ENCODE results near the gene COQ9. TPM values are rescaled to one million over a fixed set of nuclear protein-coding genes. Genes with fewer than 3 reads are reported as not detected.

Gene COQ9
- polyA plus RNA-seq, 4 donors: 63.9 to 177 (median 107) TPM

- 20 to 27% (median 23%) methylated on average over 6 of the region's 6 CpGs for WGBS, 3 donors
- FAIRE-seq: no peak
- peak overlapping the region; percentile 70 to 92 (median 75) for H3K27ac ChIP-seq (ENCODE audit: low read depth in 1 of 3, low read length in 2 of 3)
Measured at GRCh38 chr16:57470711-57471110, 23.4 kb downstream of the COQ9 start.

GRCh38 chr16:57471209-57471608 is 23.9 kb downstream of the COQ9 start:
- Histone ChIP-seq H3K4me1 (ENCODE audit: control insufficient read depth in 3 of 3, insufficient read depth in 2 of 3, low read depth in 1 of 3, low read length in 2 of 3) (peaks cover 7 to 50% (median 10%) of the 10 kb centered on the region in 3 donors), H3K9me3 (ENCODE audit: control insufficient read depth in 2 of 2, insufficient read depth in 1 of 2, low read depth in 1 of 2, low read length in 1 of 2) (no peaks in the 10 kb centered on the region), H3K27ac (ENCODE audit: low read depth in 1 of 3, low read length in 2 of 3) (peak overlapping the region; percentile 70 to 92 (median 75)), H3K27me3 (ENCODE audit: control insufficient read depth in 3 of 3, insufficient read depth in 3 of 3, low read length in 3 of 3) (no peaks in the 10 kb centered on the region), H3K36me3 (ENCODE audit: control insufficient read depth in 3 of 3, insufficient read depth in 2 of 3, low read depth in 1 of 3, low read length in 3 of 3) (peaks cover 5 to 85% (median 16%) of the 10 kb centered on the region in 3 donors), H3K4me3 (ENCODE audit: low read depth in 1 of 3, low read length in 3 of 3) (no peak overlapping the region)
- 79 to 89% (median 82%) methylated on average over 1 of the region's 1 CpG for WGBS, 3 donors
- no peak for FAIRE-seq
- DNase-seq: no peak

More at GRCh38 chr16:57470711-57471110, 23.4 kb downstream of the COQ9 start:
- Histone ChIP-seq H3K27me3 (ENCODE audit: control insufficient read depth in 3 of 3, insufficient read depth in 3 of 3, low read length in 3 of 3) (no peaks in the 10 kb centered on the region), H3K4me1 (ENCODE audit: control insufficient read depth in 3 of 3, insufficient read depth in 2 of 3, low read depth in 1 of 3, low read length in 2 of 3) (peaks cover 7 to 45% (median 10%) of the 10 kb centered on the region in 3 donors), H3K4me3 (ENCODE audit: low read depth in 1 of 3, low read length in 3 of 3) (no peak overlapping the region), H3K36me3 (ENCODE audit: control insufficient read depth in 3 of 3, insufficient read depth in 2 of 3, low read depth in 1 of 3, low read length in 3 of 3) (peaks cover 5 to 85% (median 18%) of the 10 kb centered on the region in 3 donors), H3K9me3 (ENCODE audit: control insufficient read depth in 2 of 2, insufficient read depth in 1 of 2, low read depth in 1 of 2, low read length in 1 of 2) (no peaks in the 10 kb centered on the region)
- peak; percentile 84 to 85 for DNase-seq

- no peaks in the 10 kb centered on the region for H3K9me3 ChIP-seq (ENCODE audit: control insufficient read depth in 2 of 2, insufficient read depth in 1 of 2, low read depth in 1 of 2, low read length in 1 of 2)
- no peak overlapping the region for H3K4me3 ChIP-seq (ENCODE audit: low read depth in 1 of 3, low read length in 3 of 3)
- 29 to 50% (median 46%) methylated on average over 10 of the region's 10 CpGs for WGBS, 3 donors
- H3K27ac ChIP-seq (ENCODE audit: low read depth in 1 of 3, low read length in 2 of 3): peak overlapping the region; percentile 61 to 92 (median 82)
- FAIRE-seq (no peak), DNase-seq (peak; percentile 89 to 93)
- no peaks in the 10 kb centered on the region for H3K27me3 ChIP-seq (ENCODE audit: control insufficient read depth in 3 of 3, insufficient read depth in 3 of 3, low read length in 3 of 3)
- peaks cover 5 to 85% (median 14%) of the 10 kb centered on the region in 3 donors for H3K36me3 ChIP-seq (ENCODE audit: control insufficient read depth in 3 of 3, insufficient read depth in 2 of 3, low read depth in 1 of 3, low read length in 3 of 3)
- H3K4me1 ChIP-seq (ENCODE audit: control insufficient read depth in 3 of 3, insufficient read depth in 2 of 3, low read depth in 1 of 3, low read length in 2 of 3): peaks cover 7 to 58% (median 10%) of the 10 kb centered on the region in 3 donors
Measured at GRCh38 chr16:57471852-57472664, 24.8 kb downstream of the COQ9 start.

- no peak for DNase-seq
- H3K9me3 ChIP-seq (ENCODE audit: control insufficient read depth in 2 of 2, insufficient read depth in 1 of 2, low read depth in 1 of 2, low read length in 1 of 2): no peaks in the 10 kb centered on the region
- no peak for FAIRE-seq
- no peak overlapping the region for H3K4me3 ChIP-seq (ENCODE audit: low read depth in 1 of 3, low read length in 3 of 3)
- no peaks in the 10 kb centered on the region for H3K27me3 ChIP-seq (ENCODE audit: control insufficient read depth in 3 of 3, insufficient read depth in 3 of 3, low read length in 3 of 3)
- H3K27ac ChIP-seq (ENCODE audit: low read depth in 1 of 3, low read length in 2 of 3): peak overlapping the region; percentile 61 to 82 (median 76)
- peaks cover 5 to 91% (median 14%) of the 10 kb centered on the region in 3 donors for H3K36me3 ChIP-seq (ENCODE audit: control insufficient read depth in 3 of 3, insufficient read depth in 2 of 3, low read depth in 1 of 3, low read length in 3 of 3)
- peaks cover 7 to 64% (median 10%) of the 10 kb centered on the region in 3 donors for H3K4me1 ChIP-seq (ENCODE audit: control insufficient read depth in 3 of 3, insufficient read depth in 2 of 3, low read depth in 1 of 3, low read length in 2 of 3)
- 48 to 59% (median 58%) methylated on average over 4 of the region's 4 CpGs for WGBS, 3 donors
Measured at GRCh38 chr16:57472665-57473060, 25.4 kb downstream of the COQ9 start.

- peaks cover 7 to 70% (median 10%) of the 10 kb centered on the region in 3 donors for H3K4me1 ChIP-seq (ENCODE audit: control insufficient read depth in 3 of 3, insufficient read depth in 2 of 3, low read depth in 1 of 3, low read length in 2 of 3)
Measured at GRCh38 chr16:57473176-57473840, 26.0 kb downstream of the COQ9 start.

GRCh38 chr16:57473906-57474305 is 26.6 kb downstream of the COQ9 start:
- WGBS, 3 donors: 83 to 90% (median 85%) methylated on average over 8 of the region's 8 CpGs
- FAIRE-seq (no peak), DNase-seq (no peak)
- no peaks in the 10 kb centered on the region for H3K27me3 ChIP-seq (ENCODE audit: control insufficient read depth in 3 of 3, insufficient read depth in 3 of 3, low read length in 3 of 3)
- H3K9me3 ChIP-seq (ENCODE audit: control insufficient read depth in 2 of 2, insufficient read depth in 1 of 2, low read depth in 1 of 2, low read length in 1 of 2): no peaks in the 10 kb centered on the region
- no peak overlapping the region for H3K4me3 ChIP-seq (ENCODE audit: low read depth in 1 of 3, low read length in 3 of 3)
- peaks cover 3 to 94% (median 14%) of the 10 kb centered on the region in 3 donors for H3K36me3 ChIP-seq (ENCODE audit: control insufficient read depth in 3 of 3, insufficient read depth in 2 of 3, low read depth in 1 of 3, low read length in 3 of 3)
- H3K27ac ChIP-seq (ENCODE audit: low read depth in 1 of 3, low read length in 2 of 3): no peak overlapping the region
- H3K4me1 ChIP-seq (ENCODE audit: control insufficient read depth in 3 of 3, insufficient read depth in 2 of 3, low read depth in 1 of 3, low read length in 2 of 3): peaks cover 7 to 76% (median 10%) of the 10 kb centered on the region in 3 donors

More at GRCh38 chr16:57473176-57473840, 26.0 kb downstream of the COQ9 start:
- H3K27me3 ChIP-seq (ENCODE audit: control insufficient read depth in 3 of 3, insufficient read depth in 3 of 3, low read length in 3 of 3): no peaks in the 10 kb centered on the region
- no peak for FAIRE-seq
- no peaks in the 10 kb centered on the region for H3K9me3 ChIP-seq (ENCODE audit: control insufficient read depth in 2 of 2, insufficient read depth in 1 of 2, low read depth in 1 of 2, low read length in 1 of 2)
- H3K27ac ChIP-seq (ENCODE audit: low read depth in 1 of 3, low read length in 2 of 3): peak overlapping the region in 1 of 3 donors; percentile 76
- DNase-seq: no peak
- H3K4me3 ChIP-seq (ENCODE audit: low read depth in 1 of 3, low read length in 3 of 3): no peak overlapping the region
- WGBS, 3 donors: 89 to 93% (median 91%) methylated on average over 14 of the region's 14 CpGs
- peaks cover 5 to 92% (median 14%) of the 10 kb centered on the region in 3 donors for H3K36me3 ChIP-seq (ENCODE audit: control insufficient read depth in 3 of 3, insufficient read depth in 2 of 3, low read depth in 1 of 3, low read length in 3 of 3)

GRCh38 chr16:57474671-57475661 is 27.7 kb downstream of the COQ9 start:
- peaks cover 7 to 75% (median 10%) of the 10 kb centered on the region in 3 donors for H3K4me1 ChIP-seq (ENCODE audit: control insufficient read depth in 3 of 3, insufficient read depth in 2 of 3, low read depth in 1 of 3, low read length in 2 of 3)
- H3K27ac ChIP-seq (ENCODE audit: low read depth in 1 of 3, low read length in 2 of 3): no peak overlapping the region
- DNase-seq: no peak
- no peak overlapping the region for H3K4me3 ChIP-seq (ENCODE audit: low read depth in 1 of 3, low read length in 3 of 3)
- no peaks in the 10 kb centered on the region for H3K9me3 ChIP-seq (ENCODE audit: control insufficient read depth in 2 of 2, insufficient read depth in 1 of 2, low read depth in 1 of 2, low read length in 1 of 2)
- no peak for FAIRE-seq
- H3K36me3 ChIP-seq (ENCODE audit: control insufficient read depth in 3 of 3, insufficient read depth in 2 of 3, low read depth in 1 of 3, low read length in 3 of 3): peaks cover 3 to 89% (median 7%) of the 10 kb centered on the region in 3 donors
- H3K27me3 ChIP-seq (ENCODE audit: control insufficient read depth in 3 of 3, insufficient read depth in 3 of 3, low read length in 3 of 3): no peaks in the 10 kb centered on the region
- WGBS, 3 donors: 83 to 88% (median 86%) methylated on average over 30 of the region's 30 CpGs

Measured in small intestine (tissue), 7 donors.